GM10266 (cell line): ENCODE data around the gene ABCF1.
A peak's percentile ranks its signal among the peaks of the same experiment; 100 is the strongest.

Source experiments
- DNase-seq: peaks from one replicate; pipeline ENCODE4 v3.0.0; 2012; ENCODE audit errors: extremely low spot score
- CTCF ChIP-seq: IDR thresholded peaks from 2 replicates; pipeline ENCODE4 v1.5.1; 2012; ENCODE audit warnings: mild to moderate bottlenecking, low read depth; ENCODE audit not compliant: control insufficient read depth, insufficient read depth; ENCODE audit errors: missing control alignments

The ABCF1 gene

GRCh38 chr6:30554962-30555815 is 16.1 kb upstream of the ABCF1 start:
- TF ChIP-seq CTCF, result no peak
- no peak for DNase-seq

GRCh38 chr6:30555816-30556065 is 15.5 kb upstream of the ABCF1 start:
- no peak for DNase-seq
- no peak for TF ChIP-seq CTCF

- TF ChIP-seq CTCF, result peak; percentile 3
- DNase-seq, result peak; percentile 91
Observed at GRCh38 chr6:30556066-30556905, 15.0 kb upstream of the ABCF1 start, which contains the start of gene GNL1. GNL1 (minus strand) TSS chr6:30556489; CDS start chr6:30556203, 286 bp downstream.

- peak; percentile 89 for DNase-seq
- no peak for TF ChIP-seq CTCF
Observed at GRCh38 chr6:30556906-30557682, 14.1 kb upstream of the ABCF1 start, which contains the start of gene PRR3. PRR3 (plus strand) TSS chr6:30557295; CDS start chr6:30557345, 50 bp downstream.

- DNase-seq, result peak; percentile 58
- no peak for TF ChIP-seq CTCF
Observed at GRCh38 chr6:30557683-30557981, 13.6 kb upstream of the ABCF1 start.

GRCh38 chr6:30560930-30561329 is 10.3 kb upstream of the ABCF1 start:
- TF ChIP-seq CTCF, result no peak
- no peak for DNase-seq
